Mucosa of rectum (tissue), 2 donors: ENCODE measurements around the gene BAHCC1.

Experiments used
- H3K27ac ChIP-seq, 2 donors: one replicate each; pipeline ENCODE4 v1.7.0; 2013; ENCODE audit warnings: inconsistent platforms in 2 of 2, low read depth in 2 of 2, low read length in 2 of 2
- H3K27me3 ChIP-seq, 2 donors: one replicate each; pipeline ENCODE4 v1.7.0; 2013; ENCODE audit warnings: low read length in 2 of 2; ENCODE audit not compliant: control insufficient read depth in 2 of 2, insufficient read depth in 2 of 2
- H3K36me3 ChIP-seq, 2 donors: one replicate each; pipeline ENCODE4 v1.7.0; 2013; ENCODE audit warnings: low read length in 2 of 2; ENCODE audit not compliant: control insufficient read depth in 2 of 2, insufficient read depth in 2 of 2
- H3K4me1 ChIP-seq, 2 donors: one replicate each; pipeline ENCODE4 v1.7.0; 2013; ENCODE audit warnings: low read length in 2 of 2, mild to moderate bottlenecking in 1 of 2; ENCODE audit not compliant: control insufficient read depth in 2 of 2, insufficient read depth in 2 of 2
- H3K4me3 ChIP-seq, 2 donors: one replicate each; pipeline ENCODE4 v1.7.0; 2013; ENCODE audit warnings: low read length in 2 of 2
- H3K9ac ChIP-seq, 2 donors: one replicate each; pipeline ENCODE4 v1.7.0; 2013; ENCODE audit warnings: low read length in 2 of 2, low read depth in 1 of 2, mild to moderate bottlenecking in 1 of 2
- H3K9me3 ChIP-seq, 2 donors: one replicate each; pipeline ENCODE4 v1.7.0; 2013; ENCODE audit warnings: low read length in 2 of 2; ENCODE audit not compliant: control insufficient read depth in 2 of 2
- donor health status: healthy.
- donor health status: Normal muscosa, but diverticular disease.

Gene BAHCC1

DNA sequence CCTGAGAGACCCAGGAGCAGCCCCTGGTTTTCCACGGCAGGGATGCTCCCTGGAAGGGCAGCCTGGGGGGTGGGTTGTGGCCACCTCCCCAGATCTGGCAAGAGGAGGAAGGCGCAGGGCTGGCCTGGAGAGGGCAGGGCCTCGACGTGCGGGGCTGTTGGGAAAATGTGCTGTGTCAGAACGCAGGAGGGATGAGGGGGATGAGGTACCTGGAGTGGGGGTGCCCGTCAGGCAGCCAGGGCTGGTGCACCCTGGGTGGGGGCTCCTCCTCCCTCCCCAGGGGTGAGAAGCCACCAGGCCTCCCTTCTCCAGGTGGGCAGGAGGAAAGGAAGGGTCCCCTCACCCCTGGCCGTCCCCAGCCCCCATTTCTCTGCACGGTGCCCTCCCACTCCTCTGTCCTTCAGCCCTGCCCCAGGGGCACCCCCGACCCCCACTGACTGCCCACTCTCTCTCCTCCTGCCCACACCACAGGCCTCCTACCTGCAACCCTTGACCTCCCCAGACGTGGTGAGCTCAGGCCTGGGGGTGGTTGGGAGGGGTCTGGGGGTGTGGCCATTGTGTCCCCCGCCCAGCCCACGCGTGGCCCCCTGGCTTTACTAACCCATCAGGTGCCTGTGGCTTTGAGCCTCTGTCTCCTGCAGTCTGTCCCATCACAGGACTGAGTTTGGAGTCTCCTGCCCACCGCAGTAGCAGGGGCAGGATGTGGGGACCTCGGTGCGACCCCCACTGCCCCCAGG is 39.6 kb downstream of the BAHCC1 start:
- peaks cover 12 to 14% of the 10 kb centered on the region in 2 donors for H3K4me1 ChIP-seq
- no peak overlapping the region for H3K4me3 ChIP-seq
- H3K27ac ChIP-seq, result peak overlapping the region in 1 of 2 donors; percentile 63
- no peak overlapping the region for H3K9ac ChIP-seq
- no peaks in the 10 kb centered on the region for H3K27me3 ChIP-seq
- H3K36me3 ChIP-seq, result no peaks in the 10 kb centered on the region
- H3K9me3 ChIP-seq, result no peaks in the 10 kb centered on the region

DNA sequence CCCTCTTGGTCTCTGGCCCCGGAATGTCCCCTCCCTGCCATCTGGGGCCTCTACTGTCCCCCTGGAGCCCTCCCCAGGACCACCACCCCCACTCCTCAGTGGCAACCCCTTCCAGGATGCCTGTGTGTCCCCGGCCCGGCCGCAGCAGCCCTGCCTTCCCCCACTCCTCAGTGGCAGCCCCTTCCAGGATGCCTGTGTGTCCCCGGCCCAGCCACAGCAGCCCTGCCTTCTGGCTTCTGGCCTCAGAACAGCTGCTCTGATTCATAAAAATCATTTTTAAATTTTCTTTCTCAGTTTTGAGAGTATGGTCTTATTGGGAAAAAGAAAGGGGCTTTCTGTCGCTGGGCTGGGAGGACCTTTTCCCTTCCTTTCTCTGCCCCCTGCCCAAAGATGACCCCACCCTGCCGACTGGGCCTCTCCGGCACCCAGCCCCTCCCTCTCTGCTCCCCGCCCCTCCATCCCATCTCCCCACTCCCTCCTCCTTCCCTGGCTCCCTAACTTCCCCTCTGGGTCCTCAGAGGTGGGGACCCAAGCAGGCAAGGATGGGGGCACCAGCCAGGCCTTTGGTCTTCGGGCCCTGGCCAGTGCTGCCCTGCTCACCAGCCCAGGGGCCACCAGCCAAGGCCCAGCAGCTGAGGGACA is 40.5 kb downstream of the BAHCC1 start:
- H3K36me3 ChIP-seq, result no peaks in the 10 kb centered on the region
- peaks cover 12 to 14% of the 10 kb centered on the region in 2 donors for H3K4me1 ChIP-seq
- peak overlapping the region in 1 of 2 donors; percentile 40 for H3K9ac ChIP-seq
- H3K4me3 ChIP-seq, result no peak overlapping the region
- no peaks in the 10 kb centered on the region for H3K27me3 ChIP-seq
- peak overlapping the region; percentile 63 to 68 for H3K27ac ChIP-seq
- H3K9me3 ChIP-seq, result no peaks in the 10 kb centered on the region

DNA sequence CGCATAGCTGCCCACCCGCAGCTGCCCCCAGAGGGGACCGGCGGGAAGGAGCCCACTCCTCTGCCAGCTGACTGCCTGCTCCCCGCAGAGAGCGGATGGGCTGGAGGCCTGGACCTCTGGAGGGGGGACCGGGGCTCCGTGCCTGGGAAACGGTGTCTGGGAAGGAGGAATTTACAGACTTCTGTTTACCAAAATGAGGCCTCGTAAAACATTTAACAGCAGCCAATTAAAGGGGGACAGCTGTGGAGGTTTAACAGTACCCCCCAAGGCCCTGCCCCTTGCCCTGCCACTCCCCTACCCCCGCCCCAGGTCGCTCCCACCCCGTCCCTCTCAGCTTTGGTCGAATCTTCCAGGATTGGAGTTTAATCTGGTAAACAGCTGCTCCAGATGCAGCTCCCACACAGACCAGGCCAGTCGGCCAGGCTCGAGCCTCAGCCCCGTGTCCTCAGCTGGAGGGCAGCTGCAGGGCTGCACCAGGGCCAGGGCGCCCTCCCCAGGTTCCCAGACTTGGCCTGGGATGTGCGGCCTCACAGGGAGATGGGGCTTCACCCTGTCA is 41.1 kb downstream of the BAHCC1 start:
- Histone ChIP-seq H3K9ac (peak overlapping the region in 1 of 2 donors; percentile 40), H3K9me3 (no peaks in the 10 kb centered on the region), H3K4me1 (peaks cover 12 to 14% of the 10 kb centered on the region in 2 donors), H3K36me3 (no peaks in the 10 kb centered on the region), H3K27ac (peak overlapping the region; percentile 63 to 68), H3K4me3 (no peak overlapping the region), H3K27me3 (no peaks in the 10 kb centered on the region)

DNA sequence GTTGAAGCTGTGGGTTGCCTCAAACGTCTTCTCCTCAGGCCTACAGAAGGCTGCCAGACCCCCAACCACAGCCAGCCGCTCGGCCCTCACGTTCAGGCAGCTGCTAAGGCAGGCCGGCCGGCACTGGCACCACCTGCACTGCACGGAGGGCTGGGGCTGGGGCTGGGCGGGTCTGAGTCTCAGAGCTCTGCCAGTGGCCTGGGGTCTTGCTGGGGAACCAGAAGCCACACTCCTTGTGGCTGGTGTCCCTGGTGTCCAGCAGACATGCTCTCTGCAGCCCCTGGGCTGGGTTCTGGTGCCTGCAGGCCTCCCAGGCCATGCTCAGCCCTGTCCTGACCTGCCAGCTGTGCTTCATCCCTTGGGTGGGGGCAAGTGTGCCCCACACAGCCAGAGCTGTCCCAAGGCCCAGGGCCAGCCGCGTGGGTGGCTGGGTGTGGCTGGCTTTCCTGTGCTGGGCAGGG is 42.0 kb downstream of the BAHCC1 start:
- H3K4me1 ChIP-seq, result peaks cover 12 to 18% of the 10 kb centered on the region in 2 donors
- H3K4me3 ChIP-seq, result no peak overlapping the region
- H3K9me3 ChIP-seq, result no peaks in the 10 kb centered on the region
- H3K27me3 ChIP-seq, result no peaks in the 10 kb centered on the region
- no peaks in the 10 kb centered on the region for H3K36me3 ChIP-seq
- peak overlapping the region in 1 of 2 donors; percentile 52 for H3K27ac ChIP-seq
- no peak overlapping the region for H3K9ac ChIP-seq

DNA sequence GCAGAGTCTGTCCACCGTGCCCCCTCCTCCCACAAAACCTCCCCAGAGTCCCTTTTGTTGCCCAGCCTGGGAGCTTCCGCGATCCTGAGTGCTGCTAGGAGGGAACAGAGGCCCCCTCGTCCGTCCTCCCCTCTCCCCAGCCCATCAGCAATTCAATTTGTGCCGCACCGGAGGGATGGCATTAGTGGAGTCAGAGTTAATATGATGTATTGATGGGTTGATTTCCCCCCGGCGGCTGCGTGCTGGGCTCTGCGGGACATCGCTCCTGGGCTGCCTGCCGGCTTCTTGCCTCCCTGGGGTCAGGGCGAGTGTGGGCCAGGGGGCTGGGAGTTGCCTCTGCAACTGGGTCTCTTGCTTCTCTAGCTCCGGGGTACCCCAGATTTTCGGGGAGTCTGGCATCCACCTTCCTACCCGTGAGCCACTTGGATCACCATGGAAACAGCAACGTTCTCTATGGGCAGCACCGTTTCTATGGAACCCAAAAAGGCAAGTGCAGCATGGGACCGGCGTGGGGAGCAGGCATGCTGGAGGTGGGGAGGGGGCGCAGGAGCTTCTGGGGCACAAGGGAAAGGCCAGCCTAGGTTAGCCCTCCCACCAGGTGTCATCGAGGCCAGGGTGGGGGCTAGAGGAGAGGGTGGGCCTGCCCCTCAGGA is 42.9 kb downstream of the BAHCC1 start:
- Histone ChIP-seq H3K9me3 (no peaks in the 10 kb centered on the region), H3K4me3 (no peak overlapping the region), H3K9ac (no peak overlapping the region), H3K36me3 (no peaks in the 10 kb centered on the region), H3K4me1 (peaks cover 12 to 18% of the 10 kb centered on the region in 2 donors), H3K27ac (no peak overlapping the region), H3K27me3 (no peaks in the 10 kb centered on the region)

DNA sequence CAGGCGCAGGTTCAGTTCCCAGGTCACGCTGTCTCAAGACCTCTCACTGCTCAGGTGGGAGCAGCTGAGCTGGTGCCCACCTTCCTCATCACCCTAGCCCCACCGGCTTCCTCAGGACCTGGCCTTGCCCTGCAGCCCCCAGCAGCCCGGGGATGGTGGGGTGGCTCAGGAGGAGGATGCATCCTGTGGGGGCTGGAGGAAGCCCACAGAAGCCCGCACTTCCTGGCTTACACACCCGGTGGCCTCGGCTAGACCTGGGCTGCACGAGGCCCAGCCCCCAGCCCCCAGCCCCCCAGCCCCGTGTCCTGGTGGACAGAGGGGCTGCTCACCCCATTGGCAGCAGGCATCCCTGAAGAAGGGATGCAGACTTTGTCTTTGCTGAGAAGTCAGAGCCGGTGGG is 43.4 kb downstream of the BAHCC1 start:
- Histone ChIP-seq H3K36me3 (no peaks in the 10 kb centered on the region), H3K4me3 (no peak overlapping the region), H3K27me3 (no peaks in the 10 kb centered on the region), H3K9me3 (no peaks in the 10 kb centered on the region), H3K4me1 (peaks cover 12 to 18% of the 10 kb centered on the region in 2 donors), H3K27ac (no peak overlapping the region), H3K9ac (no peak overlapping the region)

DNA sequence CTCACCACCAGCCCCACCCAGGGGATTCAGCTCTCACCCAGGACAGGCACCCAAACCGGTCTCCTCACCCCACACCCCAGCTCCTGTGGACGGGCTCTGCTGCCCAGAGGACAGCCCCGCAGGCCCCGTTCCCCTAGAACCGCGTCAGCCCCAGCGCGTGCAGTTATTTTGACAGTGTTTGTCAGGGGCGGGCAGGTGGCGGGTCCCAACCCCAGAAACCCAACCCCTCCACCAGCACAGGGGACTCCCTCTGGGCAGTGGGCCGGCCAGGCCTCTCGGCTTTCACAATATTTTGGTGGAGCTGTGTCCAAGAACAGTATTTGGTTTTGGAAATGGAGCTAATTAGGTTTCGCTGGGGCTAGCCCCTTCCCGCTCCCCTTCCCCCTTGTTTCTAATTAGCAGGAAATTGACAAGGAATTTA is 44.8 kb downstream of the BAHCC1 start:
- Histone ChIP-seq H3K27me3 (no peaks in the 10 kb centered on the region), H3K9ac (no peak overlapping the region), H3K4me3 (no peak overlapping the region), H3K36me3 (no peaks in the 10 kb centered on the region), H3K27ac (no peak overlapping the region), H3K9me3 (no peaks in the 10 kb centered on the region), H3K4me1 (peaks cover 12 to 18% of the 10 kb centered on the region in 2 donors)

DNA sequence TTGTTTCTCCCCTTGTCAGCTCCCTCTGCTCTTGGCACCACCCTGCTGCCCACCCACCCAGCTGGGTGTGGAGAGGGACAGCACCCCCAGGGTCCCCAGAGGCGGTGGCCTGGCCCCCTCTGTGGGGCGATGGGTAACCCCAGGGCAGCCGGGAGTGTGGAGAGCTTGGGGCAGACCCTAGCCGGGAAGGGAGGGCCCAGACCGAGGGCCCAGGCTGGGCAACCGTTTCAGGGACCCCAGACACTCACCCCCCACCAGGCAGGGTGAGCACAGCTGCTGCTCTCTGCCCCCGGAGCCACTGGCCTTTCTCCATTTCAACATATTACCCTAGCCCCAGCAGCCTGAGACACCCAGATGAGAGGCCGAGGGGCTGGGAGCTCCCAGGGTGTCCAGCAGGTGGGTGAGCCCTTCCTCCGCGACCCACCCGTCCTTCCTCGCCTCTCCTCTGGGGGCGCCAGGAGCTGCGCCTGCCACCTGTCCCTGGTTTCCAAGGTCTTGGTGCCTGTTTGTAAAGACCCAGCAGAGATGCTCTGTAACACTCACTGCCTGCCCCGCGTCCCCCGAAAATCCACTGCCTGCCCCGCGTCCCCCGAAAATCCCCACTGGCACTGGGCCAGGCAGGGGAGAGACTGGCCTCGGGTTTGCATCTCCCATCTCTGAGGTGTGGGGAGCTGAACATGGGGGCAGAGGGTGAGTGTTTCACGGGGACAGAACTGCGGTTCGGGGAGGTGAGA is 45.4 kb downstream of the BAHCC1 start:
- Histone ChIP-seq H3K9me3 (no peaks in the 10 kb centered on the region), H3K27me3 (no peaks in the 10 kb centered on the region), H3K9ac (no peak overlapping the region), H3K36me3 (no peaks in the 10 kb centered on the region), H3K4me1 (peaks cover 12 to 18% of the 10 kb centered on the region in 2 donors), H3K27ac (no peak overlapping the region), H3K4me3 (no peak overlapping the region)

DNA sequence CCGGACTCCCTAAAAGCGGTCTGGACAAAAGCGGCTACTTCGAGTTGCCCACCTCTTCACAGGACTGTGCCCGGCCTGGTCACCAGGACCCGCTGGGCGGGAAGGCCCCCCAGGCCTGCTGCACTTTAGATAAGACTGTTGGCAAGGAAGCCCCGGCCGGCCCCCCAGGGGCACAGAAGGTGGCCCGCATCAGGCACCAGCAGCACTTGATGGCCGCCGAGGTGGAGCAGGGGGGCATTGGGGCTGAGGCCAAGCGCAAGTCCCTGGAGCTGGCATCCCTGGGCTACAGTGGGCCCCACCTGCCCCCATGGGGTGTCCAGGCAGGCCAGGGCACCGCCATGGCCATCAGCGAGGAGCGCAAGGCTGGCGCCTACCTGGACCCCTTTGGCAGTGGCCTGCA is 47.5 kb downstream of the BAHCC1 start:
- H3K9me3 ChIP-seq, result no peaks in the 10 kb centered on the region
- peaks cover 0 to 5% of the 10 kb centered on the region in 2 donors for H3K4me1 ChIP-seq
- H3K9ac ChIP-seq, result no peak overlapping the region
- no peaks in the 10 kb centered on the region for H3K36me3 ChIP-seq
- no peaks in the 10 kb centered on the region for H3K27me3 ChIP-seq
- no peak overlapping the region for H3K27ac ChIP-seq
- H3K4me3 ChIP-seq, result no peak overlapping the region
